IMR-90 (cell line): ENCODE data around the gene ABHD15. TPM values are rescaled to one million over a fixed set of nuclear protein-coding genes. Genes with fewer than 3 reads are reported as not detected.
A peak's percentile ranks its signal among the peaks of the same experiment; 100 is the strongest.

ENCODE experiments used
- ATAC-seq: fragments of 200-7000 bp; cut with Tn5 transposase; 2 replicates; pipeline ENCODE4 v1.9.1; 2020; ENCODE audit warnings: low read depth, mild to moderate bottlenecking, moderate library complexity
- BruUV-seq: library from RNA; stranded (reverse); fragments of 400-500 nt; replicated peaks from 2 replicates; lab custom pipeline; 2021; lab: Mats Ljungman, UMichigan
- CTCF ChIA-PET: fragments of 300-600 bp; formaldehyde crosslinking; extraction: SDS; loops from one replicate; lab custom pipeline; 2021; ENCODE audit warnings: antibody characterized with exemption; lab: Yijun Ruan, JAX
- POLR2A ChIA-PET: fragments of 300-600 bp; sonication (Branson Sonifier 250); formaldehyde crosslinking; loops from one replicate; lab custom pipeline; 2022; ENCODE audit warnings: antibody characterized with exemption; ENCODE audit not compliant: unreplicated experiment; lab: Charles Lee
- DNase-seq: peaks from one replicate; pipeline ENCODE4 v3.0.0; 2013
- H2AFZ ChIP-seq: replicated peaks from 2 replicates; pipeline ENCODE3; 2013; ENCODE audit warnings: low read length, mild to moderate bottlenecking; ENCODE audit not compliant: poor library complexity
- H2AK5ac ChIP-seq: 2 replicates; pipeline ENCODE4 v1.6.1; 2013; ENCODE audit warnings: low read depth, low read length, inconsistent platforms
- H2AK9ac ChIP-seq: replicated peaks from 2 replicates; pipeline ENCODE3; 2013; ENCODE audit warnings: mild to moderate bottlenecking, low read depth, low read length, moderate library complexity; ENCODE audit not compliant: poor library complexity
- H2BK120ac ChIP-seq: 2 replicates; pipeline ENCODE4 v1.6.1; 2013; ENCODE audit warnings: low read depth, low read length, inconsistent platforms
- H2BK15ac ChIP-seq: 3 replicates; pipeline ENCODE4 v1.6.1; 2013; ENCODE audit warnings: low read depth, low read length, inconsistent platforms
- H2BK20ac ChIP-seq: 2 replicates; pipeline ENCODE4 v1.6.1; 2013; ENCODE audit warnings: low read depth, mild to moderate bottlenecking, inconsistent platforms, low read length, moderate library complexity
- H2BK5ac ChIP-seq: 2 replicates; pipeline ENCODE4 v1.6.1; 2013; ENCODE audit warnings: mild to moderate bottlenecking, low read depth, low read length, inconsistent platforms; ENCODE audit not compliant: poor library complexity, severe bottlenecking
- H3K14ac ChIP-seq: replicated peaks from 2 replicates; pipeline ENCODE4 v1.6.1; 2013; ENCODE audit warnings: low read depth, low read length, inconsistent platforms
- H3K18ac ChIP-seq: 2 replicates; pipeline ENCODE4 v1.6.1; 2013; ENCODE audit warnings: low read depth, low read length, control low read depth
- H3K23ac ChIP-seq: 2 replicates; pipeline ENCODE4 v1.6.1; 2013; ENCODE audit warnings: low read depth, low read length, inconsistent platforms
- H3K27ac ChIP-seq: 2 replicates; pipeline ENCODE4 v1.5.1; 2013; ENCODE audit warnings: mild to moderate bottlenecking, control low read depth, low read length; ENCODE audit not compliant: insufficient read depth
- H3K27me3 ChIP-seq: 2 replicates; pipeline ENCODE4 v1.6.1; 2013; ENCODE audit warnings: low read length; ENCODE audit not compliant: control insufficient read depth, insufficient read depth
- H3K36me3 ChIP-seq: 2 replicates; pipeline ENCODE4 v1.6.1; 2013; ENCODE audit warnings: low read length, mixed read lengths; ENCODE audit not compliant: control insufficient read depth, insufficient read depth
- H3K4ac ChIP-seq: 2 replicates; pipeline ENCODE4 v1.6.1; 2013; ENCODE audit warnings: low read depth, low read length, inconsistent platforms
- H3K4me1 ChIP-seq: 2 replicates; pipeline ENCODE4 v1.6.1; 2013; ENCODE audit warnings: low read length, mixed read lengths; ENCODE audit not compliant: control insufficient read depth, insufficient read depth
- H3K4me2 ChIP-seq: 2 replicates; pipeline ENCODE4 v1.6.1; 2013; ENCODE audit warnings: low read depth, mild to moderate bottlenecking, control low read depth, low read length, moderate library complexity
- H3K4me3 ChIP-seq: 2 replicates; pipeline ENCODE4 v1.5.1; 2013; ENCODE audit warnings: low read depth, mild to moderate bottlenecking, control low read depth, low read length, moderate library complexity; ENCODE audit not compliant: insufficient read depth
- H3K56ac ChIP-seq: 2 replicates; pipeline ENCODE4 v1.6.1; 2013; ENCODE audit warnings: low read length, inconsistent platforms; ENCODE audit not compliant: insufficient read depth; ENCODE audit errors: extremely low read depth
- H3K79me1 ChIP-seq, 2 experiments: 2 replicates each; pipeline ENCODE4 v1.6.1; 2013; ENCODE audit warnings: low read length in 2 of 2, inconsistent platforms in 1 of 2, low read depth in 1 of 2
- H3K9ac ChIP-seq: 2 replicates; pipeline ENCODE4 v1.6.1; 2013; ENCODE audit warnings: low read depth, low read length, control low read depth
- H3K9me1 ChIP-seq: 2 replicates; pipeline ENCODE4 v1.6.1; 2013; ENCODE audit warnings: low read length, inconsistent platforms; ENCODE audit not compliant: insufficient read depth
- H3K9me3 ChIP-seq: 2 replicates; pipeline ENCODE4 v1.6.1; 2013; ENCODE audit warnings: low read length; ENCODE audit not compliant: control insufficient read depth, insufficient read depth
- H4K20me1 ChIP-seq: 2 replicates; pipeline ENCODE4 v1.6.1; 2013; ENCODE audit warnings: low read length, inconsistent platforms; ENCODE audit not compliant: insufficient read depth
- H4K5ac ChIP-seq: 2 replicates; pipeline ENCODE4 v1.6.1; 2013; ENCODE audit warnings: mild to moderate bottlenecking, low read depth, low read length, control low read depth
- H4K8ac ChIP-seq, 2 experiments: 2 replicates each; pipeline ENCODE4 v1.6.1; 2013; ENCODE audit warnings: low read depth in 2 of 2, low read length in 2 of 2, control low read depth in 1 of 2, inconsistent platforms in 1 of 2
- H4K91ac ChIP-seq: 2 replicates; pipeline ENCODE4 v1.6.1; 2013; ENCODE audit warnings: low read depth, low read length, inconsistent platforms; ENCODE audit not compliant: insufficient read depth
- BHLHE40 ChIP-seq: fragments of 150-350 bp; IDR thresholded peaks from 2 replicates; pipeline ENCODE4 v1.6.1; 2016; ENCODE audit warnings: mild to moderate bottlenecking, low read depth, low read length
- CHD1 ChIP-seq: IDR thresholded peaks from 2 replicates; pipeline ENCODE4 v1.6.1; 2012; ENCODE audit warnings: low read depth, low read length, improper control_type of control experiment
- CTCF ChIP-seq: conservative IDR thresholded peaks from 2 replicates; pipeline ENCODE4 v1.5.1; 2012; ENCODE audit warnings: mild to moderate bottlenecking, low read depth, low read length, improper control_type of control experiment
- MAZ ChIP-seq: IDR thresholded peaks from 2 replicates; pipeline ENCODE4 v1.6.1; 2012; ENCODE audit warnings: low read depth, mild to moderate bottlenecking, low read length, improper control_type of control experiment, moderate library complexity, borderline replicate concordance
- MXI1 ChIP-seq: IDR thresholded peaks from 2 replicates; pipeline ENCODE4 v1.6.1; 2012; ENCODE audit warnings: low read depth, mild to moderate bottlenecking, low read length, moderate library complexity, borderline replicate concordance
- RAD21 ChIP-seq: IDR thresholded peaks from 2 replicates; pipeline ENCODE4 v1.6.1; 2012; ENCODE audit warnings: low read length, improper control_type of control experiment
- RCOR1 ChIP-seq: IDR thresholded peaks from 2 replicates; pipeline ENCODE4 v1.6.1; 2012; ENCODE audit warnings: mild to moderate bottlenecking, low read length, improper control_type of control experiment; ENCODE audit not compliant: insufficient replicate concordance
- RFX5 ChIP-seq: IDR thresholded peaks from 2 replicates; pipeline ENCODE4 v1.8.0; 2012; ENCODE audit warnings: low read depth, mild to moderate bottlenecking, low read length, moderate library complexity
- WGBS, 2 experiments: methylation state at CpG; one replicate each; pipeline versions ENCODE4 v1.1.5 to v1.1.7; 2013; ENCODE audit warnings: missing lambda C conversion rate in 2 of 2; ENCODE audit not compliant: insufficient read length in 1 of 2; ENCODE audit errors: extremely low coverage in 2 of 2; 5-methylcytosine and 5-hydroxymethylcytosine counted together
- dilution Hi-C: fragments of 300-500 bp; cut with HindIII; formaldehyde crosslinking; loops from one replicate; pipeline ENCODE4 v1.14.3; 2018; ENCODE audit warnings: low sequenced_read_pairs; ENCODE audit not compliant: unreplicated experiment
- in situ Hi-C: fragments of 300-500 bp; cut with MboI; formaldehyde crosslinking; loops from 3 replicates; pipeline ENCODE4 v1.14.3; 2019; ENCODE audit warnings: low sequenced_read_pairs, inconsistent platforms, mixed read lengths
- intact Hi-C: fragments of 100-400 bp; cut with micrococcal nuclease; formaldehyde crosslinking; loops from 2 replicates; pipeline ENCODE4 v1.10.0; 2022
- polyA plus RNA-seq, 3 experiments: library from polyadenylated mRNA; depleted of rRNA; stranded (reverse); fragments of >200 nt; gene quantifications; 2 replicates each; pipeline ENCODE4 v1.2.3, GENCODE V29; 2012; ENCODE audit warnings: low replicate concordance in 1 of 3
- total RNA-seq: library from RNA; depleted of rRNA; stranded (reverse); fragments of >200 nt; gene quantifications from 2 replicates; pipeline ENCODE4 v1.2.3, GENCODE V29; 2012

Gene ABHD15
- total and polyA plus RNA-seq, 2 of the 4 experiments (the other 2 are of a cell fraction) = 3.2 to 4.6 TPM

- no peak overlapping the region for H2BK5ac ChIP-seq
- H4K5ac ChIP-seq = no peak overlapping the region
- peak overlapping the region; percentile 86 for H2AK9ac ChIP-seq
- CTCF ChIA-PET = interaction anchor here (1.2 kb wide), 1 partner anchor 24 kb away, joined by 3 read pairs; no protein-coding TSS in a partner anchor
- H3K23ac ChIP-seq = no peak overlapping the region; the same call in 1 of the 2 replicates
- H3K9me3 ChIP-seq = no peaks in the 10 kb centered on the region
- H3K79me1 ChIP-seq = peaks cover 0 to 24% of the 10 kb centered on the region in 2 experiments; a peak in 3 of 4 replicates
- DNase-seq = peak; percentile 24
- in situ Hi-C loops = no loop called here
- H3K4me2 ChIP-seq = peak overlapping the region; percentile 86
- H3K36me3 ChIP-seq = no peaks in the 10 kb centered on the region
- peaks cover 30% of the 10 kb centered on the region for H3K4me1 ChIP-seq
- no peak overlapping the region; a peak in 1 of 4 replicates for H4K8ac ChIP-seq
- ATAC-seq = no peak
- H4K20me1 ChIP-seq = peaks cover 36% of the 10 kb centered on the region
- POLR2A ChIA-PET = no interaction called here
- peak overlapping the region; percentile 89 for H2AFZ ChIP-seq
- no peak overlapping the region for H4K91ac ChIP-seq
- H3K27ac ChIP-seq = no peak overlapping the region
- dilution Hi-C loops = no loop called here
- intact Hi-C loops = no loop called here
- no peak overlapping the region for H3K14ac ChIP-seq
- H3K9ac ChIP-seq = 0 out of 2 replicates have a peak overlapping the region, but pooled peaks have one; percentile 48
- no peak overlapping the region for H2BK120ac ChIP-seq
- no peak overlapping the region for H3K56ac ChIP-seq
- H3K4ac ChIP-seq = no peak overlapping the region
- no peak overlapping the region for H2BK15ac ChIP-seq
- H2BK20ac ChIP-seq = no peak overlapping the region
- no peak overlapping the region for H3K18ac ChIP-seq
- no peaks in the 10 kb centered on the region; the same call in 1 of the 2 replicates for H3K9me1 ChIP-seq
- peak overlapping the region; percentile 73 for H3K4me3 ChIP-seq
- H2AK5ac ChIP-seq = no peak overlapping the region
- peaks cover 2% of the 10 kb centered on the region; the same call in 1 of the 2 replicates for H3K27me3 ChIP-seq
- BruUV-seq = no TSS peak
- 1% methylated on average over 14 of the region's 64 CpGs; no CpG with 5 or more reads in 1 of the 2 experiments for WGBS, 2 experiments
- no peak for TF ChIP-seq BHLHE40
- TF ChIP-seq CHD1 = no peak
- TF ChIP-seq RAD21 = no peak
- TF ChIP-seq MAZ = no peak
- TF ChIP-seq RFX5 = no peak
- TF ChIP-seq CTCF = 0 out of 2 replicates have a peak, but pooled peaks have one; percentile 17
- TF ChIP-seq MXI1 = peak; percentile 76; the same call in 1 of the 2 replicates
- no peak for TF ChIP-seq RCOR1
Measured at GRCh38 chr17:29593591-29594518, 27.0 kb upstream of the ABHD15 start.
